NCI-H748 (cell line): Measurements from ENCODE around the gene OR1F1.
"Not testable (repeated sequence)": the region's sequence is repeated elsewhere in the genome, so short reads cannot be mapped to it uniquely, and the experiment has no call there.

Experiments used
- DNase-seq: peaks from one replicate; lab custom pipeline; 2025; ENCODE audit not compliant: unreplicated experiment; lab: John Stamatoyannopoulos, UW

OR1F1 gene

GRCh38 chr16:3187798-3188674 is at the start of gene OR1F1:
Gene OR1F1 (plus strand): TSS chr16:3188204.
- DNase-seq, result peak; percentile 65

- no peak for DNase-seq
Measured at GRCh38 chr16:3138342-3138741, 49.7 kb upstream of the OR1F1 start.

- no peak for DNase-seq
Measured at GRCh38 chr16:3138823-3139426, 49.1 kb upstream of the OR1F1 start.

- not testable (repeated sequence) for DNase-seq
Measured at GRCh38 chr16:3139561-3139960, 48.4 kb upstream of the OR1F1 start.

- no peak for DNase-seq
Measured at GRCh38 chr16:3140603-3141427, 47.2 kb upstream of the OR1F1 start.

GRCh38 chr16:3141781-3142311 is 46.2 kb upstream of the OR1F1 start:
- no peak for DNase-seq

GRCh38 chr16:3142327-3142726 is 45.7 kb upstream of the OR1F1 start:
- no peak for DNase-seq

- no peak for DNase-seq
Measured at GRCh38 chr16:3142770-3143169, 45.2 kb upstream of the OR1F1 start.

GRCh38 chr16:3143189-3143588 is 44.8 kb upstream of the OR1F1 start:
- DNase-seq, result no peak

GRCh38 chr16:3143598-3144320 is 44.2 kb upstream of the OR1F1 start:
- no peak for DNase-seq

- no peak for DNase-seq
Measured at GRCh38 chr16:3144321-3144983, 43.6 kb upstream of the OR1F1 start.

- DNase-seq, result no peak
Measured at GRCh38 chr16:3145151-3145550, 42.9 kb upstream of the OR1F1 start.

GRCh38 chr16:3145660-3146059 is 42.3 kb upstream of the OR1F1 start:
- no peak for DNase-seq

- no peak for DNase-seq
Measured at GRCh38 chr16:3147046-3147756, 40.8 kb upstream of the OR1F1 start.

GRCh38 chr16:3147757-3148104 is 40.3 kb upstream of the OR1F1 start:
- no peak for DNase-seq

- DNase-seq, result no peak
Measured at GRCh38 chr16:3148256-3149192, 39.5 kb upstream of the OR1F1 start.

GRCh38 chr16:3149193-3149530 is 38.8 kb upstream of the OR1F1 start:
- DNase-seq, result no peak

- DNase-seq, result peak; percentile 70
Measured at GRCh38 chr16:3149630-3150345, 38.2 kb upstream of the OR1F1 start.
